C4-2B (cell line): Measurements from ENCODE around the gene SRSF2.
"Not testable (repeated sequence)": the region's sequence is repeated elsewhere in the genome, so short reads cannot be mapped to it uniquely, and the experiment has no call there.

Experiments used
- CTCF ChIP-seq: fragments of 450-650 bp; conservative IDR thresholded peaks from 2 replicates; pipeline ENCODE4 v1.5.1; 2017; ENCODE audit warnings: mild to moderate bottlenecking
- ZFX ChIP-seq: fragments of 450-650 bp; IDR thresholded peaks from 2 replicates; pipeline ENCODE4 v1.6.1; 2017

- TF ChIP-seq CTCF, ZFX: not testable (repeated sequence)
Measured at GRCh38 chr17:76698466-76698977, 38.6 kb downstream of the SRSF2 start.
